SK-N-SH treated with all-trans-retinoic acid at 6 μM for 48 hours (cell line): ENCODE measurements around the gene LAMC1.
A peak's percentile ranks its signal among the peaks of the same experiment; 100 is the strongest.

ENCODE experiments used
- ATAC-seq: fragments of 200-7000 bp; cut with Tn5 transposase; 3 replicates; pipeline ENCODE4 v1.9.1; 2020; ENCODE audit warnings: mild to moderate bottlenecking, moderate library complexity
- ARNTL ChIP-seq: fragments of 450-650 bp; formaldehyde crosslinking; IDR thresholded peaks from 2 replicates; pipeline ENCODE4 v1.5.0; 2020; ENCODE audit warnings: low read depth, mild to moderate bottlenecking, moderate library complexity, borderline replicate concordance
- BACH2 ChIP-seq: fragments of 250-450 bp; sonication (Bioruptor Pico); IDR thresholded peaks from 2 replicates; pipeline ENCODE4 v1.9.0; 2021; ENCODE audit warnings: mild to moderate bottlenecking, borderline replicate concordance
- CSDC2 ChIP-seq: fragments of 250-450 bp; sonication (Bioruptor Pico); IDR thresholded peaks from 2 replicates; pipeline ENCODE4 v1.5.0; 2020; ENCODE audit warnings: mild to moderate bottlenecking, moderate library complexity
- CSRNP3 ChIP-seq: fragments of 250-450 bp; sonication (Bioruptor Pico); IDR thresholded peaks from 2 replicates; pipeline ENCODE4 v1.5.1; 2021; ENCODE audit warnings: mild to moderate bottlenecking, moderate library complexity
- ESRRG ChIP-seq: fragments of 250-450 bp; sonication (Bioruptor Pico); IDR thresholded peaks from 2 replicates; pipeline ENCODE4 v1.6.1; 2021; ENCODE audit warnings: mild to moderate bottlenecking
- GLIS3 ChIP-seq: fragments of 250-450 bp; sonication (Bioruptor Pico); IDR thresholded peaks from 2 replicates; pipeline ENCODE4 v1.5.0; 2020; ENCODE audit warnings: mild to moderate bottlenecking, moderate library complexity
- ISL1 ChIP-seq: fragments of 250-450 bp; sonication (Bioruptor Pico); IDR thresholded peaks from 2 replicates; pipeline ENCODE4 v2.1.2; 2022; ENCODE audit warnings: mild to moderate bottlenecking, moderate library complexity
- OSR1 ChIP-seq: fragments of 250-450 bp; sonication (Bioruptor Pico); IDR thresholded peaks from 2 replicates; pipeline ENCODE4 v1.8.0; 2022; ENCODE audit warnings: moderate library complexity, mild to moderate bottlenecking, inconsistent platforms
- PATZ1 ChIP-seq: fragments of 250-450 bp; sonication (Bioruptor Pico); IDR thresholded peaks from 2 replicates; pipeline ENCODE4 v1.8.0; 2020; ENCODE audit warnings: mild to moderate bottlenecking, moderate library complexity, borderline replicate concordance
- POU6F1 ChIP-seq: fragments of 250-450 bp; sonication (Bioruptor Pico); IDR thresholded peaks from 2 replicates; pipeline ENCODE4 v1.8.0; 2021; ENCODE audit warnings: low read depth, mild to moderate bottlenecking, moderate library complexity, borderline replicate concordance
- PPARA ChIP-seq: fragments of 250-450 bp; sonication (Bioruptor Pico); IDR thresholded peaks from 2 replicates; pipeline ENCODE4 v1.5.0; 2020; ENCODE audit warnings: mild to moderate bottlenecking, borderline replicate concordance
- RARB ChIP-seq: fragments of 250-450 bp; sonication (Bioruptor Pico); IDR thresholded peaks from 2 replicates; pipeline ENCODE4 v1.8.0; 2021; ENCODE audit warnings: mild to moderate bottlenecking, moderate library complexity
- TCF4 ChIP-seq: fragments of 250-450 bp; sonication (Bioruptor Pico); IDR thresholded peaks from 2 replicates; pipeline ENCODE4 v1.8.0; 2021; ENCODE audit warnings: mild to moderate bottlenecking, moderate library complexity, borderline replicate concordance
- TOX ChIP-seq: fragments of 250-450 bp; sonication (Bioruptor Pico); IDR thresholded peaks from 2 replicates; pipeline ENCODE4 v1.8.0; 2021; ENCODE audit warnings: mild to moderate bottlenecking, moderate library complexity, borderline replicate concordance
- TSHZ2 ChIP-seq: fragments of 250-450 bp; sonication (Bioruptor Pico); IDR thresholded peaks from 2 replicates; pipeline ENCODE4 v1.5.0; 2020; ENCODE audit warnings: mild to moderate bottlenecking, moderate library complexity
- ZC3H10 ChIP-seq: fragments of 250-450 bp; sonication (Bioruptor Pico); IDR thresholded peaks from 2 replicates; pipeline ENCODE4 v1.5.1; 2021; ENCODE audit warnings: mild to moderate bottlenecking, moderate library complexity
- ZFP3 ChIP-seq: fragments of 250-450 bp; sonication (Bioruptor Pico); IDR thresholded peaks from 2 replicates; pipeline ENCODE4 v1.5.0; 2020; ENCODE audit warnings: mild to moderate bottlenecking, moderate library complexity
- ZFP30 ChIP-seq: fragments of 450-650 bp; formaldehyde crosslinking; IDR thresholded peaks from 2 replicates; pipeline ENCODE4 v1.5.0; 2022; ENCODE audit warnings: mild to moderate bottlenecking, moderate library complexity
- ZNF565 ChIP-seq: fragments of 450-650 bp; formaldehyde crosslinking; conservative IDR thresholded peaks from 2 replicates; pipeline ENCODE4 v1.5.0; 2020; ENCODE audit warnings: low read depth, mild to moderate bottlenecking, moderate library complexity
- ZNF8 ChIP-seq: fragments of 450-650 bp; formaldehyde crosslinking; IDR thresholded peaks from 2 replicates; pipeline ENCODE4 v1.5.0; 2020; ENCODE audit warnings: mild to moderate bottlenecking, moderate library complexity

The LAMC1 gene

GRCh38 chr1:183029591-183030000 lies 6.4 kb downstream of the LAMC1 start:
- peak; percentile 36 for ATAC-seq
- TF ChIP-seq ARNTL (CRISPR knock-in tag), result no peak
- peak; percentile 51; the same call in 1 of the 2 replicates for TF ChIP-seq PATZ1 (CRISPR knock-in tag)

- TF ChIP-seq ARNTL (CRISPR knock-in tag) (no peak), PPARA (CRISPR knock-in tag) (no peak), CSDC2 (CRISPR knock-in tag) (no peak), TOX (CRISPR knock-in tag) (no peak), ZNF8 (no peak), ZC3H10 (CRISPR knock-in tag) (no peak), ESRRG (CRISPR knock-in tag) (no peak), ZFP3 (no peak), OSR1 (CRISPR knock-in tag) (no peak), PATZ1 (CRISPR knock-in tag) (no peak)
- ATAC-seq, result peak; percentile 23
These were observed 6.8 kb downstream of the LAMC1 start for GRCh38 chr1:183030053-183030452.

- TF ChIP-seq ZFP30 (CRISPR knock-in tag) (no peak), ZNF8 (no peak), TOX (CRISPR knock-in tag) (no peak), ZFP3 (no peak), PPARA (CRISPR knock-in tag) (no peak), CSDC2 (CRISPR knock-in tag) (no peak), CSRNP3 (CRISPR knock-in tag) (no peak), ARNTL (CRISPR knock-in tag) (no peak), RARB (no peak), GLIS3 (no peak), ISL1 (CRISPR knock-in tag) (no peak), BACH2 (CRISPR knock-in tag) (no peak), TCF4 (no peak), POU6F1 (CRISPR knock-in tag) (no peak), TSHZ2 (CRISPR knock-in tag) (no peak), ZNF565 (CRISPR knock-in tag) (no peak), ESRRG (CRISPR knock-in tag) (no peak)
- TF ChIP-seq, all 23 proteins: peak for 0
These were observed 9.1 kb downstream of the LAMC1 start for GRCh38 chr1:183032122-183032921.

More at GRCh38 chr1:183032122-183032921, 9.1 kb downstream of the LAMC1 start:
- ATAC-seq, result no peak
